ENCODE data around the gene ACVR1B.

GRCh38 chr12:51962737-51963136 is 11.2 kb downstream of the ACVR1B start:
- TF ChIP-seq CTCF (IDR thresholded peaks at IDR 0.05) = no peak
- TF ChIP-seq POLR2AphosphoS5 (IDR thresholded peaks at IDR 0.05) = no peak
